Choroid plexus epithelial cell (primary cell): Measurements from ENCODE around the gene MAPK8IP2.

ENCODE experiments used
- DNase-seq: peaks from one replicate; pipeline ENCODE4 v3.0.0-alpha.2; 2010; ENCODE audit warnings: low read depth
- H3K4me3 ChIP-seq: 2 replicates; pipeline ENCODE4 v1.5.1; 2011; ENCODE audit warnings: low read depth, mild to moderate bottlenecking, control low read depth, low read length, moderate library complexity
- CTCF ChIP-seq: conservative IDR thresholded peaks from 2 replicates; pipeline ENCODE4 v1.5.1; 2011; ENCODE audit warnings: low read depth, mild to moderate bottlenecking, control low read depth, inconsistent platforms, low read length, moderate library complexity

Gene MAPK8IP2

GRCh38 chr22:50620593-50621355 lies 20.2 kb downstream of the MAPK8IP2 start:
- no peak for TF ChIP-seq CTCF
- peak; percentile 19 for DNase-seq
- peak overlapping the region; percentile 27 for H3K4me3 ChIP-seq

- DNase-seq = no peak
- H3K4me3 ChIP-seq = no peak overlapping the region
- no peak for TF ChIP-seq CTCF
These were observed 20.8 kb downstream of the MAPK8IP2 start for GRCh38 chr22:50621356-50621880.

- no peak overlapping the region for H3K4me3 ChIP-seq
- DNase-seq = no peak
- peak; percentile 33 for TF ChIP-seq CTCF
These were observed 21.5 kb downstream of the MAPK8IP2 start for GRCh38 chr22:50621948-50622722.

GRCh38 chr22:50622723-50623327 lies 22.2 kb downstream of the MAPK8IP2 start:
- DNase-seq = no peak
- H3K4me3 ChIP-seq = no peak overlapping the region
- TF ChIP-seq CTCF = no peak

GRCh38 chr22:50624347-50625130 lies 23.9 kb downstream of the MAPK8IP2 start:
- no peak overlapping the region for H3K4me3 ChIP-seq
- no peak for DNase-seq
- no peak for TF ChIP-seq CTCF

- TF ChIP-seq CTCF = no peak
- DNase-seq = no peak
- H3K4me3 ChIP-seq = no peak overlapping the region
These were observed 24.6 kb downstream of the MAPK8IP2 start for GRCh38 chr22:50625131-50625567.
